ENCODE measurements around the gene SF3A2.

Gene SF3A2

DNA sequence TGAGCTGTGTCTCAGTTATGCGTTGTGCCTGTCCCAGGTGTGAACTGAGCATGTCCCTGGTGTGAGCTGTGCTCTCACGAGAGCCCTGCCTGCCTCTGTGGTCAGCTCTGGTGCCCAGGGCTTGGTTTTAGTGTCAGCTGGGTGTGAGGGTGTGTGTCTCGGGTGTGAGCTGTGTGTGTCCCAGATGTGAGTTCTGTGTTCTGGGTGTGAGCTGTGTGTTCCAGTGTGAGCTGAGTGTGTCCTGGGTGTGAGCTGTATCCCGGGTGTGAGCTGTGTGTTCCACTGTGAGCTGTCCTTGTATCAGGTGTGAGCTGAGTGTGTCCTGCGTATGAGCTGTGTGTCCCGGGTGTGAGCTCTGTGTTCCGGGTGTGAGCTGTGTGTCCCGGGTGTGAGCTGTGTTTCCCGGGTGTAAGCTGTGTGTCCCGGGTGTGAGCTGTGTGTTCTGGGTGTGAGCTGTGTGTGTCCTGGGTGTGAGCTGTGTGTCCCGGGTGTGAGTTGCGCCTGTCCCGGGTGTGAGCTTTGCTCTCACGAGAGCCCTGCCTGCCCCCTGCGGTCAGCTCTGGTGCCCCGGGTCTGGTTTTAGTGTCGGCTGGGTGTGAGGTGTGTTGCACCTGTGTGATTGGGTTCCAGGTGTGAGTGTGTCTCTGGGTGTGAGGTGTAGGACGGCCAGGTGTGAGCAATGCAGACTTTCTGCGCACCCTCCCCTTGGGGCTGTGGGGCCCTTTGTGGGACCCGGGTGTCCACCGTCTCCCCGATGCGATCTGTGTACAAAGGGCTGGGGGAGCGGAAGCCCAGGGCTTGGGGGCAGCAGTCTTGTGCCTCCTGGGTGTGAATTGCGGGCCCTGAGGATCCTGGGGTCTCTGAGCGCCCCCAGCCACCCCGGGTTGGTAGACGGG, 52.4 kb downstream of the SF3A2 start:
- H3K14ac ChIP-seq (ENCODE audit: low read length): no peak overlapping the region
- peak overlapping the region; percentile 93 for H3K23ac ChIP-seq (ENCODE audit: low read depth, low read length, poor library complexity)
- H3K18ac ChIP-seq (ENCODE audit: low read length): peak overlapping the region; percentile 27
- DNase-seq (ENCODE audit: low spot score): no peak
- H2AFZ ChIP-seq (ENCODE audit: low read length): peak overlapping the region; percentile 73
- H3K79me1 ChIP-seq (ENCODE audit: low read depth, low read length): peaks cover 3% of the 10 kb centered on the region
- peaks cover 0 to 14% of the 10 kb centered on the region in 2 donors for H3K4me1 ChIP-seq (ENCODE audit: control insufficient read depth in 2 of 2, insufficient read depth in 1 of 2, low read depth in 1 of 2, low read length in 2 of 2)
- no peak overlapping the region for H3K4me2 ChIP-seq (ENCODE audit: insufficient read depth, low read length, poor library complexity, severe bottlenecking)
- no CpG with 5 or more reads among the region's 28 CpGs for WGBS, 2 donors (ENCODE audit: extremely low coverage in 2 of 2, insufficient read length in 2 of 2, insufficient replicate concordance in 1 of 2)
- no peak overlapping the region for H3K27ac ChIP-seq (replicated peaks; ENCODE audit: low read length)
- no peak overlapping the region for H3K9ac ChIP-seq (ENCODE audit: low read depth, low read length, poor library complexity)
- peaks cover 36 to 66% (median 38%) of the 10 kb centered on the region in 3 experiments for H3K27me3 ChIP-seq (ENCODE audit: control insufficient read depth in 3 of 3, insufficient read depth in 3 of 3, low read depth in 1 of 3, low read length in 3 of 3)
- no peaks in the 10 kb centered on the region for H3K36me3 ChIP-seq (replicated peaks in 1 of 2; ENCODE audit: control insufficient read depth in 2 of 2, insufficient read depth in 2 of 2, low read length in 2 of 2)
- no peak overlapping the region for H4K8ac ChIP-seq (ENCODE audit: low read depth, low read length)
- H4K91ac ChIP-seq (ENCODE audit: low read depth, low read length, poor library complexity): peak overlapping the region; percentile 43
- H3K4me3 ChIP-seq (ENCODE audit: low read length in 2 of 2): peak overlapping the region in 1 of 2 donors; percentile 26
- H2BK15ac ChIP-seq (ENCODE audit: low read length): peak overlapping the region; percentile 75
- no peak overlapping the region for H2BK120ac ChIP-seq (ENCODE audit: low read depth, low read length)
- peaks cover 0 to 4% of the 10 kb centered on the region in 2 donors for H3K9me3 ChIP-seq (replicated peaks in 1 of 2; ENCODE audit: control insufficient read depth in 2 of 2, insufficient read depth in 1 of 2, low read depth in 1 of 2, low read length in 2 of 2)
- peak overlapping the region; percentile 47 for H2AK5ac ChIP-seq (ENCODE audit: low read depth, low read length)
- no peak overlapping the region for H2BK5ac ChIP-seq (ENCODE audit: low read length)
- no peak overlapping the region for H2BK12ac ChIP-seq (ENCODE audit: low read length)
- H3K4ac ChIP-seq (ENCODE audit: low read length): no peak overlapping the region

DNA sequence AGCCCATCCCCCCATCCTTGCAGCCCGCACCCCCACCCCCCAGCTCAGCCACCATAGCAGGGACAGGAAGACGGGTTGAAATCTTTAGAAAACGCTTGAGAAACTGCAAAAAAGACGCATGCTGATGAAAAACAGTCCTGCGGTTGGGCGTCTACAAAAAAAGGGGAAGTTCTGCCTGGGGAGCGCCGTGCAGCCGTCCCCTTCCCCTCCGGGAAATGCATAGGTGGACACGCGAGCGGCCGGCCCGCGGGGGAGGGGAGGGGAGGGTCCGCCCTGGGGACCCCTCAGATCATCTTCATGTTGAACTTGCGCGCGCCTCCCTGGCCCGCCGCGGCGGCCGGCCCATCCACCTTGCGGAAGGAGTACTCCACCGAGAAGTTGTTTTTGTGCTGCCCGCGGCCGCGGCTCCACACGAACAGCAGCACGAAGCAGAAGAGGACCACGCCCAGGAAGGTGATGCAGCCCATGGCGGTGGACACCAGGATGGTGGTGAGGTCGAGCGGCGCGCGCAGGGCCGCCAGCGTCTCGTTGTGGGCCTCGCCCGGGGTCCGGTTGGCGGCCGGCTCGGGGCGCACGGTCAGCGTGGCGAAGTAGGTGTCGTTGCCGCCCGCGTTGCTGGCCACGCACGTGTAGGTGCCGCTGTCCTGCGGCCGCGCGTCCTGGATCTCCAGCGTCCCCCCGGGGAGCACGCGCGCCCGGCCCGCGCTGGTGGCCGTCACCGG, 53.3 kb downstream of the SF3A2 start:
- Histone ChIP-seq H3K36me3 (replicated peaks in 1 of 2; ENCODE audit: control insufficient read depth in 2 of 2, insufficient read depth in 2 of 2, low read length in 2 of 2) (no peaks in the 10 kb centered on the region), H3K79me1 (ENCODE audit: low read depth, low read length) (peaks cover 3% of the 10 kb centered on the region), H4K91ac (ENCODE audit: low read depth, low read length, poor library complexity) (no peak overlapping the region), H3K14ac (ENCODE audit: low read length) (peak overlapping the region; percentile 71), H3K9ac (ENCODE audit: low read depth, low read length, poor library complexity) (no peak overlapping the region), H3K18ac (ENCODE audit: low read length) (peak overlapping the region; percentile 64), H3K4me3 (ENCODE audit: low read length in 2 of 2) (no peak overlapping the region), H2BK12ac (ENCODE audit: low read length) (no peak overlapping the region), H3K9me3 (replicated peaks in 1 of 2; ENCODE audit: control insufficient read depth in 2 of 2, insufficient read depth in 1 of 2, low read depth in 1 of 2, low read length in 2 of 2) (peaks cover 0 to 4% of the 10 kb centered on the region in 2 donors), H3K23ac (ENCODE audit: low read depth, low read length, poor library complexity) (peak overlapping the region; percentile 93), H2BK5ac (ENCODE audit: low read length) (no peak overlapping the region), H3K27me3 (ENCODE audit: control insufficient read depth in 3 of 3, insufficient read depth in 3 of 3, low read depth in 1 of 3, low read length in 3 of 3) (peaks cover 37 to 69% (median 38%) of the 10 kb centered on the region in 3 experiments), H3K4ac (ENCODE audit: low read length) (no peak overlapping the region), H2AK5ac (ENCODE audit: low read depth, low read length) (no peak overlapping the region), H4K8ac (ENCODE audit: low read depth, low read length) (no peak overlapping the region), H2BK120ac (ENCODE audit: low read depth, low read length) (no peak overlapping the region), H2AFZ (ENCODE audit: low read length) (peak overlapping the region; percentile 73), H3K27ac (replicated peaks; ENCODE audit: low read length) (no peak overlapping the region), H3K4me1 (ENCODE audit: control insufficient read depth in 2 of 2, insufficient read depth in 1 of 2, low read depth in 1 of 2, low read length in 2 of 2) (peaks cover 2 to 14% of the 10 kb centered on the region in 2 donors), H3K4me2 (ENCODE audit: insufficient read depth, low read length, poor library complexity, severe bottlenecking) (peak overlapping the region; percentile 33), H2BK15ac (ENCODE audit: low read length) (no peak overlapping the region)
- WGBS, 2 donors (ENCODE audit: extremely low coverage in 2 of 2, insufficient read length in 2 of 2, insufficient replicate concordance in 1 of 2): no CpG with 5 or more reads among the region's 74 CpGs
- no peak for DNase-seq (ENCODE audit: low spot score)

DNA sequence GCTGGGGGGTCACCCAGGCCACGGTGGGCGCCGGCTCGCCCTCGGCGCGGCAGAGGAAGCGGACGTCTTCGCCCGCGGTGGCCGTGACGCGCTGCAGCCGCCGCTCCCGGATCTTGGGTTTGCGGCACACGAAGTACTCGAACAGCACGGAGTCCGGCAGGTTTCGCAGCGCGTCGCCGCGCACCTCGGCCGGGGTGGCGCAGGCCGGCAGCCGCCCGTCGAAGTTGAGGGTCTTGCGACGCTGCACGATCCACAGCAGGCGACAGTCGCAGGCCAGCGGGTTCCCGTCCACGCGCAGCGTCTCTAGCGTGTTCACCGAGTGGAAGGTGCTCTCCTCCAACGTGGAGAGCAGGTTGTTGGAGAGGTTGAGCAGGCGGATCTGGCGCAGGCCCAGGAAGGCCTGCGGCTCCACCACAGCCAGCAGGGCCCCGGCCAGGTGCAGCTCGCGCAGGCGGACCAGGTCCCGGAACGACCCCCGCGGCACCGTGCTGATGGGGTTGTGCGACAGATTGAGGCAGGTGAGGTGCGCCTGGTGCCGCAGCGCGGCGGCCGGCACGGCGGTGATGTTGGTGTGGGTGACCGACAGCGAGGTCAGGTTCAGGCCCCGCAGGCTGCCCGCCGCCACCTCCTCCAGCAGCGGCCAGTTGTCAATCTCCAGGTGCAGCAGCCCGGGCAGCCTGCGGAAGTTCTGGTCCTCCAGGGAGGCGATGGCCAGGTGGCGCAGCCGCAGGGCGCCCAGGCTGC, 54.0 kb downstream of the SF3A2 start:
- no peak overlapping the region for H3K4ac ChIP-seq (ENCODE audit: low read length)
- no peak overlapping the region for H2BK120ac ChIP-seq (ENCODE audit: low read depth, low read length)
- no peak overlapping the region for H3K27ac ChIP-seq (replicated peaks; ENCODE audit: low read length)
- H2AK5ac ChIP-seq (ENCODE audit: low read depth, low read length): peak overlapping the region; percentile 37
- peak overlapping the region; percentile 93 for H3K23ac ChIP-seq (ENCODE audit: low read depth, low read length, poor library complexity)
- H3K36me3 ChIP-seq (replicated peaks in 1 of 2; ENCODE audit: control insufficient read depth in 2 of 2, insufficient read depth in 2 of 2, low read length in 2 of 2): no peaks in the 10 kb centered on the region
- H3K4me3 ChIP-seq (ENCODE audit: low read length in 2 of 2): peak overlapping the region in 1 of 2 donors; percentile 73
- H2BK5ac ChIP-seq (ENCODE audit: low read length): no peak overlapping the region
- DNase-seq (ENCODE audit: low spot score): no peak
- peak overlapping the region; percentile 85 for H2BK15ac ChIP-seq (ENCODE audit: low read length)
- peak overlapping the region; percentile 71 for H3K14ac ChIP-seq (ENCODE audit: low read length)
- peak overlapping the region; percentile 73 for H2AFZ ChIP-seq (ENCODE audit: low read length)
- H2BK12ac ChIP-seq (ENCODE audit: low read length): no peak overlapping the region
- H3K9ac ChIP-seq (ENCODE audit: low read depth, low read length, poor library complexity): peak overlapping the region; percentile 60
- no CpG with 5 or more reads among the region's 82 CpGs for WGBS, 2 donors (ENCODE audit: extremely low coverage in 2 of 2, insufficient read length in 2 of 2, insufficient replicate concordance in 1 of 2)
- H3K79me1 ChIP-seq (ENCODE audit: low read depth, low read length): peaks cover 3% of the 10 kb centered on the region
- H4K91ac ChIP-seq (ENCODE audit: low read depth, low read length, poor library complexity): no peak overlapping the region
- peaks cover 0 to 4% of the 10 kb centered on the region in 2 donors for H3K9me3 ChIP-seq (replicated peaks in 1 of 2; ENCODE audit: control insufficient read depth in 2 of 2, insufficient read depth in 1 of 2, low read depth in 1 of 2, low read length in 2 of 2)
- H4K8ac ChIP-seq (ENCODE audit: low read depth, low read length): no peak overlapping the region
- H3K18ac ChIP-seq (ENCODE audit: low read length): peak overlapping the region; percentile 64
- peaks cover 38 to 73% (median 38%) of the 10 kb centered on the region in 3 experiments for H3K27me3 ChIP-seq (ENCODE audit: control insufficient read depth in 3 of 3, insufficient read depth in 3 of 3, low read depth in 1 of 3, low read length in 3 of 3)
- H3K4me1 ChIP-seq (ENCODE audit: control insufficient read depth in 2 of 2, insufficient read depth in 1 of 2, low read depth in 1 of 2, low read length in 2 of 2): peaks cover 5 to 15% of the 10 kb centered on the region in 2 donors
- peak overlapping the region; percentile 91 for H3K4me2 ChIP-seq (ENCODE audit: insufficient read depth, low read length, poor library complexity, severe bottlenecking)
